Psoas muscle (tissue), 8 donors: Measurements from ENCODE around the gene PAQR4. TPM values are rescaled to one million over a fixed set of nuclear protein-coding genes. Genes with fewer than 3 reads are reported as not detected.
A peak's percentile ranks its signal among the peaks of the same experiment; 100 is the strongest.

Experiments used
- ATAC-seq, 4 donors: fragments of 200-7000 bp; cut with Tn5 transposase; one replicate each; pipeline ENCODE4 v1.9.1; 2020; ENCODE audit warnings: moderate library complexity in 3 of 4, mild to moderate bottlenecking in 2 of 4
- DNase-seq, 2 donors: peaks; one replicate each; pipeline ENCODE4 v3.0.0-alpha.2; 2020
- H3K27ac ChIP-seq: fragments of 200-600 bp; one replicate; pipeline ENCODE4 v1.8.0; 2022
- H3K27me3 ChIP-seq, 3 donors: fragments of 200-600 bp in 1 of 3; one replicate each; pipeline versions ENCODE4 v1.6.1 to v1.8.0; 2013 to 2022; ENCODE audit warnings: low read length in 2 of 3, mild to moderate bottlenecking in 2 of 3, moderate library complexity in 1 of 3; ENCODE audit not compliant: insufficient read depth in 3 of 3
- H3K36me3 ChIP-seq, 2 donors: fragments of 200-600 bp in 1 of 2; one replicate each; pipeline versions ENCODE4 v1.6.1 to v1.8.0; 2013 to 2022; ENCODE audit warnings: low read depth in 1 of 2, mild to moderate bottlenecking in 1 of 2, moderate library complexity in 1 of 2; ENCODE audit not compliant: insufficient read depth in 1 of 2
- H3K4me1 ChIP-seq: fragments of 200-600 bp; one replicate; pipeline ENCODE4 v1.8.0; 2022
- H3K4me3 ChIP-seq: fragments of 200-600 bp; one replicate; pipeline ENCODE4 v1.8.0; 2022; ENCODE audit warnings: mild to moderate bottlenecking
- H3K9me3 ChIP-seq: fragments of 200-600 bp; one replicate; pipeline ENCODE4 v1.8.0; 2022
- CTCF ChIP-seq: fragments of 200-600 bp; IDR thresholded peaks from one replicate; pipeline ENCODE4 v1.8.0; 2022; ENCODE audit warnings: antibody characterized with exemption
- WGBS, 3 donors: extraction: QIAGEN DNeasy Blood & Tissue Kit; methylation state at CpG; one replicate each; pipeline versions ENCODE4 v1.1.6 to v1.1.7; 2013; 5-methylcytosine and 5-hydroxymethylcytosine counted together
- intact Hi-C, 2 donors: fragments of 100-400 bp; cut with DNase I; formaldehyde crosslinking; loops; one replicate each; pipeline versions ENCODE4 v1.11.0 to v1.14.2; 2022
- polyA plus RNA-seq, 3 donors: library from polyadenylated mRNA; stranded (reverse); fragments of 200-250 nt; gene quantifications; one replicate each; pipeline ENCODE4 v1.2.3, GENCODE V29; 2013
- total RNA-seq, 4 donors: library from RNA; stranded (reverse); fragmentation: NEBNext Ultra II Directional in 2 of 4; extraction: Animal tissue kit (Norgen Biotek cat#: 25700) in 2 of 4; gene quantifications; one replicate each; pipeline versions ENCODE4 v1.2.1 to v1.2.4, GENCODE V29; 2021 to 2023
- donor health status: healthy with polysubstance abuse.
- donor health status: DM: no; HTN: no; CAD: no; lungs with moderate emphysema.
- donor health status: Bipolar disorder and iron deficiency.
- donor health status: healthy.
- donor health status: DM: yes; HTN: yes; CAD: no.
- donor health status: DM: no; HTN: no; CAD: no.
- donor health status: DM: no; HTN: no; CAD: no.
- donor health status: DM: yes; HTN: yes; CAD: no.

The PAQR4 gene
- total and polyA plus RNA-seq, 7 donors = 4.6 to 26.1 (median 12.3) TPM

- H3K27ac ChIP-seq = peak overlapping the region; percentile 74
- TF ChIP-seq CTCF = no peak
- H3K4me3 ChIP-seq = no peak overlapping the region
- peak; percentile 53 to 70 (median 65) for ATAC-seq
- intact Hi-C loops = no loop called here
- 22 to 33% (median 32%) methylated on average over 9 of the region's 9 CpGs for WGBS, 3 donors
- no peaks in the 10 kb centered on the region for H3K36me3 ChIP-seq
- H3K4me1 ChIP-seq = peaks cover 28% of the 10 kb centered on the region
- peak in 1 of 2 donors; percentile 75 for DNase-seq
- no peaks in the 10 kb centered on the region for H3K27me3 ChIP-seq
- no peaks in the 10 kb centered on the region for H3K9me3 ChIP-seq
Observed at GRCh38 chr16:2985462-2985861, 16.3 kb downstream of the PAQR4 start.

GRCh38 chr16:2985893-2986355 lies 16.8 kb downstream of the PAQR4 start:
- H3K9me3 ChIP-seq = no peaks in the 10 kb centered on the region
- H3K4me1 ChIP-seq = peaks cover 28% of the 10 kb centered on the region
- TF ChIP-seq CTCF = no peak
- intact Hi-C loops = no loop called here
- no peaks in the 10 kb centered on the region for H3K27me3 ChIP-seq
- peak; percentile 55 to 80 (median 78) for ATAC-seq
- DNase-seq = peak in 1 of 2 donors; percentile 77
- peak overlapping the region; percentile 74 for H3K27ac ChIP-seq
- H3K36me3 ChIP-seq = no peaks in the 10 kb centered on the region
- H3K4me3 ChIP-seq = no peak overlapping the region
- WGBS, 3 donors = 25 to 36% (median 33%) methylated on average over 12 to 15 of the region's 15 CpGs

- no peaks in the 10 kb centered on the region for H3K9me3 ChIP-seq
- DNase-seq (no peak), ATAC-seq (no peak)
- 55 to 69% (median 56%) methylated on average over 16 to 17 of the region's 17 CpGs for WGBS, 3 donors
- intact Hi-C loops = no loop called here
- no peak for TF ChIP-seq CTCF
- no peak overlapping the region for H3K27ac ChIP-seq
- H3K27me3 ChIP-seq = no peaks in the 10 kb centered on the region
- no peaks in the 10 kb centered on the region for H3K36me3 ChIP-seq
- H3K4me1 ChIP-seq = peaks cover 28% of the 10 kb centered on the region
- H3K4me3 ChIP-seq = no peak overlapping the region
Observed at GRCh38 chr16:2986623-2987188, 17.6 kb downstream of the PAQR4 start.

GRCh38 chr16:2987286-2987685 lies 18.1 kb downstream of the PAQR4 start:
- Histone ChIP-seq H3K27ac (no peak overlapping the region), H3K27me3 (no peaks in the 10 kb centered on the region), H3K9me3 (no peaks in the 10 kb centered on the region), H3K4me1 (peaks cover 28% of the 10 kb centered on the region), H3K36me3 (no peaks in the 10 kb centered on the region), H3K4me3 (no peak overlapping the region)
- no peak for TF ChIP-seq CTCF
- DNase-seq = no peak
- WGBS, 3 donors = 72 to 83% (median 82%) methylated on average over 9 of the region's 9 CpGs
- intact Hi-C loops = no loop called here
- no peak for ATAC-seq

GRCh38 chr16:2987833-2988232 lies 18.7 kb downstream of the PAQR4 start:
- Histone ChIP-seq H3K4me1 (peaks cover 28% of the 10 kb centered on the region), H3K27ac (no peak overlapping the region), H3K27me3 (no peaks in the 10 kb centered on the region), H3K36me3 (no peaks in the 10 kb centered on the region), H3K9me3 (no peaks in the 10 kb centered on the region), H3K4me3 (no peak overlapping the region)
- WGBS, 3 donors = 68 to 72% (median 70%) methylated on average over 8 of the region's 8 CpGs
- intact Hi-C loops = no loop called here
- no peak for TF ChIP-seq CTCF
- ATAC-seq (no peak), DNase-seq (no peak)
